Smooth muscle cell (in vitro differentiated cells): ENCODE measurements around the gene TEDC1. TPM values are rescaled to one million over a fixed set of nuclear protein-coding genes. Genes with fewer than 3 reads are reported as not detected.

Source experiments
- DNase-seq: peaks from one replicate; lab custom pipeline; 2025; ENCODE audit not compliant: unreplicated experiment; lab: John Stamatoyannopoulos, UW
- H2AFZ ChIP-seq: fragments of 200-600 bp; sonication (generic); 2 replicates; pipeline ENCODE4 v1.6.0; 2016; ENCODE audit warnings: antibody characterized with exemption, low read depth, mild to moderate bottlenecking
- H3F3A ChIP-seq: fragments of 200-600 bp; sonication (generic); 2 replicates; pipeline ENCODE4 v1.6.0; 2017; ENCODE audit warnings: antibody characterized with exemption, low read depth
- H3K27ac ChIP-seq: fragments of 200-600 bp; sonication (generic); 2 replicates; pipeline ENCODE4 v1.5.1; 2016; ENCODE audit warnings: low read depth, mild to moderate bottlenecking
- H3K27me3 ChIP-seq: fragments of 200-600 bp; sonication (generic); 2 replicates; pipeline ENCODE4 v1.6.1; 2016; ENCODE audit warnings: low read depth, mild to moderate bottlenecking
- H3K36me3 ChIP-seq: fragments of 200-600 bp; sonication (generic); 2 replicates; pipeline ENCODE4 v1.5.1; 2016; ENCODE audit warnings: low read depth
- H3K4me1 ChIP-seq: fragments of 200-600 bp; sonication (generic); 2 replicates; pipeline ENCODE4 v1.5.1; 2016; ENCODE audit warnings: low read depth
- H3K4me2 ChIP-seq: fragments of 200-600 bp; sonication (generic); 2 replicates; pipeline ENCODE4 v1.6.0; 2016; ENCODE audit warnings: mild to moderate bottlenecking
- H3K4me3 ChIP-seq: fragments of 200-600 bp; sonication (generic); 2 replicates; pipeline ENCODE4 v1.5.1; 2016; ENCODE audit warnings: mild to moderate bottlenecking
- H3K79me2 ChIP-seq: fragments of 200-600 bp; sonication (generic); 2 replicates; pipeline ENCODE4 v1.6.0; 2016; ENCODE audit warnings: low read depth, mild to moderate bottlenecking
- H3K9ac ChIP-seq: fragments of 200-600 bp; sonication (generic); 2 replicates; pipeline ENCODE4 v1.6.0; 2016; ENCODE audit warnings: low read depth
- H3K9me3 ChIP-seq: fragments of 200-600 bp; sonication (generic); replicated peaks from 2 replicates; pipeline ENCODE4 v1.5.1; 2016; ENCODE audit warnings: low read depth
- H4K20me1 ChIP-seq: fragments of 200-600 bp; sonication (generic); 2 replicates; pipeline ENCODE4 v1.6.0; 2016; ENCODE audit warnings: low read depth
- CTCF ChIP-seq: fragments of 200-600 bp; sonication (generic); IDR thresholded peaks from 2 replicates; pipeline ENCODE4 v1.5.1; 2017; ENCODE audit warnings: borderline replicate concordance, mild to moderate bottlenecking, antibody characterized with exemption; ENCODE audit not compliant: insufficient read depth, poor library complexity, severe bottlenecking
- WGBS: methylation state at CpG from one replicate; pipeline ENCODE4 v1.1.7; 2016; ENCODE audit warnings: low lambda C conversion rate; 5-methylcytosine and 5-hydroxymethylcytosine counted together
- polyA plus RNA-seq: library from polyadenylated mRNA; unstranded; fragments of >200 nt; fragmentation: Nextera tagmentation; extraction: Ambion mirVana; gene quantifications from 2 replicates; pipeline ENCODE4 v1.2.1, GENCODE V29; 2016
- total RNA-seq: library from RNA; depleted of rRNA; stranded (reverse); fragments of >200 nt; gene quantifications from 2 replicates; pipeline ENCODE4 v1.2.3, GENCODE V29; 2014

The TEDC1 gene
- total and polyA plus RNA-seq, 2 experiments from 2014 or later = 3.8 to 8.2 TPM

GRCh38 chr14:105473677-105474482 lies 17.2 kb upstream of the TEDC1 start:
- TF ChIP-seq CTCF = no peak
- H3K27me3 ChIP-seq = peaks cover 15% of the 10 kb centered on the region
- H3K79me2 ChIP-seq = no peaks in the 10 kb centered on the region
- WGBS = 7% methylated on average over 35 of the region's 60 CpGs
- H3K27ac ChIP-seq = peak overlapping the region; percentile 38
- H3K4me3 ChIP-seq = peak overlapping the region; percentile 64
- H3K4me2 ChIP-seq = peak overlapping the region; percentile 96
- H4K20me1 ChIP-seq = peaks cover 6% of the 10 kb centered on the region
- no peaks in the 10 kb centered on the region for H3K36me3 ChIP-seq
- H3K4me1 ChIP-seq = peaks cover 12% of the 10 kb centered on the region
- H3K9ac ChIP-seq = peak overlapping the region; percentile 91
- no peak overlapping the region for H2AFZ ChIP-seq
- H3K9me3 ChIP-seq = no peaks in the 10 kb centered on the region
- DNase-seq = peak; percentile 86
- no peaks in the 10 kb centered on the region for H3F3A ChIP-seq

GRCh38 chr14:105474483-105475268 lies 16.4 kb upstream of the TEDC1 start, which contains the start of gene CRIP2:
Gene CRIP2, plus strand, starts transcription at chr14:105474821. Its CDS starts 42 bp downstream, at chr14:105474863.
- no peak for TF ChIP-seq CTCF
- Histone ChIP-seq H2AFZ (no peak within 1 kb of the TSS), H3K9ac (peak within 1 kb of the TSS; percentile 91), H3K4me2 (peak within 1 kb of the TSS; percentile 96), H3K27me3 (peaks cover 22% of the 10 kb centered on the region), H3K4me1 (peaks cover 12% of the 10 kb centered on the region), H3K4me3 (peak within 1 kb of the TSS; percentile 68), H3F3A (no peaks in the 10 kb centered on the region), H3K9me3 (no peaks in the 10 kb centered on the region), H3K27ac (peak within 1 kb of the TSS; percentile 38), H3K36me3 (no peaks in the 10 kb centered on the region), H3K79me2 (no peaks in the 10 kb centered on the region), H4K20me1 (peaks cover 6% of the 10 kb centered on the region)
- no peak for DNase-seq
- 2% methylated on average over 63 of the region's 118 CpGs for WGBS

- Histone ChIP-seq H4K20me1 (peaks cover 6% of the 10 kb centered on the region), H3K4me1 (peaks cover 12% of the 10 kb centered on the region), H3F3A (no peaks in the 10 kb centered on the region), H3K9me3 (no peaks in the 10 kb centered on the region), H3K4me3 (peak overlapping the region; percentile 68), H3K27ac (no peak overlapping the region), H3K27me3 (peaks cover 27% of the 10 kb centered on the region), H3K4me2 (peak overlapping the region; percentile 96), H3K36me3 (no peaks in the 10 kb centered on the region), H2AFZ (no peak overlapping the region), H3K9ac (peak overlapping the region; percentile 74), H3K79me2 (no peaks in the 10 kb centered on the region)
- no peak for TF ChIP-seq CTCF
- no peak for DNase-seq
- 26% methylated on average over 37 of the region's 48 CpGs for WGBS
Observed at GRCh38 chr14:105475269-105476096, 15.6 kb upstream of the TEDC1 start.
